ENCODE data around the gene ANKRD10.

GRCh38 chr13:110832531-110832930 is 82.3 kb downstream of the ANKRD10 start:
- no peak for TF ChIP-seq CTCF (IDR thresholded peaks at IDR 0.05)
- TF ChIP-seq ZFX (IDR thresholded peaks at IDR 0.05; ENCODE audit: borderline replicate concordance), result no peak

Data from 22Rv1 (cell line).